NAMALWA (cell line): ENCODE data around the gene HSD17B14.

Source experiments
- DNase-seq: peaks from one replicate; pipeline ENCODE4 v3.0.0-alpha.2; 2015; ENCODE audit warnings: low spot score

The HSD17B14 gene

GRCh38 chr19:48826606-48827020 lies 9.7 kb downstream of the HSD17B14 start:
- no peak for DNase-seq

GRCh38 chr19:48822514-48822913 lies 13.8 kb downstream of the HSD17B14 start:
- DNase-seq: no peak

GRCh38 chr19:48821633-48822032 lies 14.7 kb downstream of the HSD17B14 start:
- DNase-seq: no peak

- no peak for DNase-seq
These were observed 16.9 kb downstream of the HSD17B14 start for GRCh38 chr19:48819366-48819816.

GRCh38 chr19:48818234-48818820 lies 18.0 kb downstream of the HSD17B14 start:
- DNase-seq: no peak

- no peak for DNase-seq
These were observed 18.6 kb downstream of the HSD17B14 start for GRCh38 chr19:48817585-48818124.

- DNase-seq: peak; percentile 52
These were observed 20.3 kb downstream of the HSD17B14 start for GRCh38 chr19:48815870-48816501.

- no peak for DNase-seq
These were observed 21.4 kb downstream of the HSD17B14 start for GRCh38 chr19:48814895-48815294.

- no peak for DNase-seq
These were observed 23.0 kb downstream of the HSD17B14 start for GRCh38 chr19:48813123-48813913.

- DNase-seq: peak; percentile 87
These were observed 24.0 kb downstream of the HSD17B14 start for GRCh38 chr19:48812094-48812929.

- peak; percentile 52 for DNase-seq
These were observed 26.1 kb downstream of the HSD17B14 start for GRCh38 chr19:48810151-48810550.

- DNase-seq: no peak
These were observed 28.5 kb downstream of the HSD17B14 start for GRCh38 chr19:48807590-48808308.

GRCh38 chr19:48806818-48807589 lies 29.3 kb downstream of the HSD17B14 start:
- DNase-seq: no peak

GRCh38 chr19:48806518-48806817 lies 29.8 kb downstream of the HSD17B14 start:
- DNase-seq: peak; percentile 75

- DNase-seq: no peak
These were observed 30.8 kb downstream of the HSD17B14 start for GRCh38 chr19:48805452-48805851.

- no peak for DNase-seq
These were observed 31.8 kb downstream of the HSD17B14 start for GRCh38 chr19:48804496-48804895.

GRCh38 chr19:48802623-48803022 lies 33.7 kb downstream of the HSD17B14 start:
- no peak for DNase-seq

- no peak for DNase-seq
These were observed 36.7 kb downstream of the HSD17B14 start for GRCh38 chr19:48799358-48800300.

GRCh38 chr19:48798937-48799336 lies 37.4 kb downstream of the HSD17B14 start:
- no peak for DNase-seq
